Spleen (tissue), 7 donors: ENCODE measurements around the gene PLEKHM3.

Experiments
- CTCF ChIP-seq, 11 experiments: fragments of 200-600 bp in 7 of 11; fragments of 450-650 bp in 4 of 11; sonication (generic) in 4 of 11; IDR thresholded peaks in 8 of 11; conservative IDR thresholded peaks in 3 of 11; 1 replicate in 7 of 11; 2 replicates in 4 of 11; pipeline versions ENCODE4 v1.4.0 to v1.8.0; 2016 to 2021; ENCODE audit warnings: antibody characterized with exemption in 11 of 11, inconsistent platforms in 4 of 11, mild to moderate bottlenecking in 1 of 11
- POLR2A ChIP-seq, 3 donors: fragments of 450-650 bp; IDR thresholded peaks; one replicate each; pipeline ENCODE4 v1.5.1; 2017; ENCODE audit warnings: antibody characterized with exemption in 3 of 3, mild to moderate bottlenecking in 1 of 3
- donor health status: DM: no; HTN: no; CAD: no; lungs with moderate emphysema.
- donor health status: DM: no; HTN: no; CAD: no.
- donor health status: DM: no; HTN: no; CAD: no.

DNA sequence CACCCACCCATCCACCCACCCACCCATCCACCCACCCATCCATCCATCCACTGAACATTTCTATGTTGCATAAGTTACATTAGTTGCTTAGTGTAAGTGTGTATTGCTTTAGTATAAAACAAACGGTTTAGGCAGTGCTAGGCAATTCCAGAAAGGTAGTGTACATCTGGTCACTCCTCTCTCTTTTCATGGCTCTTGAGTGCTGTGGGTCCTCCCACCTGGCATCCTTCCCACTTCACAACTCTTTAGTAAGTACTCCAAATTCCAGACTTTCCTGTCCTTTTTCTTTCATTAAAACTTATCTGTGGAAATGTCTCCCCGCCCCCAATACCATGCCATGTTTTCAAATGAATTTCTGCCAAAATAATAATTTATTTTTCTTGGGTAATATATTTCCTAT, 122.5 kb downstream of the PLEKHM3 start:
- TF ChIP-seq CTCF (IDR thresholded peaks at IDR 0.05 in 8 of 11, conservative IDR thresholded peaks at IDR 0.05 in 3 of 11) (no peak), POLR2A (IDR thresholded peaks at IDR 0.05) (no peak)
